Activated T-helper 2 cell treated with anti-CD3 and anti-CD28 coated beads, Interferon-gamma antibody, Interleukin-2, Interleukin-4, amounts not matched to agents 10 μg/mL and 5 μg/mL and 100 μg/mL, durations not matched to agents 14 hours and 24 hours and 36 hours (primary cell): ENCODE data around the gene TMEM143. TPM values are rescaled to one million over a fixed set of nuclear protein-coding genes. Genes with fewer than 3 reads are reported as not detected.
"Not testable (repeated sequence)": the region's sequence is repeated elsewhere in the genome, so short reads cannot be mapped to it uniquely, and the experiment has no call there.

Experiments
- DNase-seq: peaks from one replicate; pipeline ENCODE4 v3.0.0; 2021; ENCODE audit warnings: low spot score
- H3K27ac Mint-ChIP-seq: one replicate; pipeline ENCODE4 v1.8.0; 2021; ENCODE audit warnings: mixed read lengths
- H3K27me3 Mint-ChIP-seq: one replicate; pipeline ENCODE4 v1.8.0; 2021; ENCODE audit warnings: low read depth, mixed read lengths
- H3K36me3 Mint-ChIP-seq: one replicate; pipeline ENCODE4 v1.8.0; 2021; ENCODE audit warnings: low read depth, mixed read lengths
- H3K4me1 Mint-ChIP-seq: one replicate; pipeline ENCODE4 v1.8.0; 2021; ENCODE audit warnings: low read depth, mixed read lengths
- H3K4me3 Mint-ChIP-seq: one replicate; pipeline ENCODE4 v1.8.0; 2021; ENCODE audit warnings: low read depth, mild to moderate bottlenecking, moderate library complexity, mixed read lengths
- H3K9me3 Mint-ChIP-seq: one replicate; pipeline ENCODE4 v1.8.0; 2021; ENCODE audit warnings: mixed read lengths
- intact Hi-C: fragments of 100-400 bp; cut with micrococcal nuclease; formaldehyde crosslinking; loops from one replicate; pipeline ENCODE4 v1.15.1; 2023
- total RNA-seq: library from RNA; stranded (reverse); gene quantifications from 2 replicates; pipeline ENCODE4 v1.2.3, GENCODE V29; 2022

TMEM143 gene
- total RNA-seq, 1 donor from 2014 or later, result 12.8 TPM

DNA sequence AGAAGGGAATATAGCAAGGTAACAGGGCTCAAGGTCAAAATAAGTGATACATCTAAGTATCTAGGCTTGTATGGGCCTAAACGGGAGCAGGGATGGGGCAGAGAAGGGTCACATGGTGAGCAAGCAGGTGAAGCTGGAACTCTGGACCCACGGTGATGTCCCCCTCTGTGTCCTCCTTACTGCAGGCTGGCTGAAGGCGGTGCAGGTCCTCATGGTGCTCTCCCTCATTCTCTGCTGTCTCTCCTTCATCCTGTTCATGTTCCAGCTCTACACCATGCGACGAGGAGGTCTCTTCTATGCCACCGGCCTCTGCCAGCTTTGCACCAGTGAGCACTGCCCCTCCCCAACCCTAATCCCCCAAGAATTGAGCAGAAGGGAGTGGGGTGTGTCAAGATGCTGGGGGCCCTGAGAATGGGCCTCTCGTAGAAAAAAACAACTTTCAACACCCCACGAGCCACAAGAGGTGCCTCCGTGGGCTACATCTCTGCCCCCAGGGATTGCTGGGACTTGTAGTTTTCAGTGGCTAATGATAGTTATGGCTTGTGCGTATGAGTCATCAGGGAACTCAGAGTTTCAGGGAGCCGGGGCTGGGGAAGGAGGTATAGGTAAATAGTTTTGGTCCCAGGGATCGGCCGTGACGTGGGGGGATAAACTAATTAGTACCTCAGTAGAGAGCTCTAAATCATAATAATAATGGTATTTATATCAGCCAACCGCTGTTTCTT, 34.4 kb downstream of the TMEM143 start:
- peak; percentile 35 for DNase-seq
- peaks cover 67% of the 10 kb centered on the region for H3K36me3 Mint-ChIP-seq
- intact Hi-C loops, result loop anchor here (10.0 kb wide), 1 partner anchor 305 kb away; the partner anchor contains the start of gene DBP
- no peaks in the 10 kb centered on the region for H3K27me3 Mint-ChIP-seq
- peaks cover 3% of the 10 kb centered on the region for H3K9me3 Mint-ChIP-seq
- peak overlapping the region; percentile 84 for H3K27ac Mint-ChIP-seq
- H3K4me3 Mint-ChIP-seq, result peak overlapping the region; percentile 80
- peaks cover 57% of the 10 kb centered on the region for H3K4me1 Mint-ChIP-seq

DNA sequence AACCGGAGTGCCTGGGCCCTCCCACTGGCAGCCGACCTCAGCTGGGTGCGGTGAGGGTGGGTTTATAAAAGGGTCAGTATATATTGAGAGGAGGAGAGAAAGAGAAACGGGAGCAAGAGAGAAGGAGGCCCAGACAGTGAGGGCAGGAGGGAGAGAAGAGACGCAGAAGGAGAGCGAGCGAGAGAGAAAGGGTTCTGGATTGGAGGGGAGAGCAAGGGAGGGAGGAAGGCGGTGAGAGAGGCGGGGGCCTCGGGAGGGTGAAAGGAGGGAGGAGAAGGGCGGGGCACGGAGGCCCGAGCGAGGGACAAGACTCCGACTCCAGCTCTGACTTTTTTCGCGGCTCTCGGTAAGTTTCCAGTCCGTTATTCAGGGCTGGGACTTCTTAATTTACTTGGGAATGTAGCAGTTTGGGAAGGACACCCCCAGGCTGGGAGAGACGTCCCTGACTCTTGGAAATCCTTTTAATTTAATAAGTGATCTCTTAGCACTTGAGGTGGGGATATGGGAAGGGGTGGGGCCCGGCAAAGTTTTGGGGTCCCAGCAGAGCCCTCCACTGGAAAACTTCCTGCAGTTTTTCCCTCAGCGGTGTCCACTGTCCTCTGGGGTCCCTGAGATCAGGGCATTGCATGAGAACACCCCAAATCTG, 38.4 kb downstream of the TMEM143 start, which contains the start of gene EMP3:
TSS of gene EMP3 (plus strand) at position 288 of the 646 bp plus-strand sequence. CDS start 1,293 bp downstream, outside the sequence.
- H3K9me3 Mint-ChIP-seq, result peaks cover 3% of the 10 kb centered on the region

GRCh38 chr19:48321622-48322591, 41.8 kb downstream of the TMEM143 start:
- Mint-ChIP-seq H3K4me3 (peak overlapping the region; percentile 89), H3K27me3 (no peaks in the 10 kb centered on the region), H3K36me3 (peaks cover 16% of the 10 kb centered on the region), H3K27ac (peak overlapping the region; percentile 98), H3K9me3 (no peaks in the 10 kb centered on the region), H3K4me1 (peaks cover 40% of the 10 kb centered on the region)
- peak; percentile 100 for DNase-seq
- intact Hi-C loops, result loop anchor here (1.0 to 10.0 kb wide), 7 partner anchors 10 to 550 kb away; partner anchors contain the start of genes CARD8, DBP, GRWD1 and LMTK3

More for the DNA sequence above, 38.4 kb downstream of the TMEM143 start, which contains the start of gene EMP3:
- peaks cover 56% of the 10 kb centered on the region for H3K4me1 Mint-ChIP-seq
- H3K27ac Mint-ChIP-seq, result peak within 1 kb of the TSS; percentile 94
- no peaks in the 10 kb centered on the region for H3K27me3 Mint-ChIP-seq
- peak within 1 kb of the TSS; percentile 93 for H3K4me3 Mint-ChIP-seq
- H3K36me3 Mint-ChIP-seq, result peaks cover 49% of the 10 kb centered on the region
- peak; percentile 85 for DNase-seq
- intact Hi-C loops, result loop anchor here (10.0 kb wide), 1 partner anchor 309 kb away; the partner anchor contains the start of gene DBP

DNA sequence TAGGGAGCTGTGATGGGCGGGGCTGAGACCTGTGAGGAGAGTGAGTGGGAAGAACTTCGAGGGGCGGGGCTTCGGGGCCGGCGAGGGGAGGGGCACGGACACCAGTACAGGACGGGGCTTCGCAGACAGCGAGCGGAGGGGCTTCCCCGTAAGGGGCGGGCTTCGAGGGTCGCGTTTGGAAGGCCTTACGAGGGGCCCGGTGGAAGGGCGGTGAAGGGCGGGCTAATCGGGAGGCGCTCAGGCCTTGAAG, 42.4 kb downstream of the TMEM143 start:
- Mint-ChIP-seq H3K36me3 (peaks cover 10% of the 10 kb centered on the region), H3K27me3 (no peaks in the 10 kb centered on the region), H3K4me1 (peaks cover 38% of the 10 kb centered on the region), H3K4me3 (peak overlapping the region; percentile 89), H3K27ac (peak overlapping the region; percentile 98), H3K9me3 (no peaks in the 10 kb centered on the region)
- intact Hi-C loops, result loop anchor here (2.0 to 10.0 kb wide), 6 partner anchors 42 to 551 kb away; partner anchors contain the start of genes CARD8, DBP, GRWD1 and LMTK3
- DNase-seq, result peak; percentile 96

- intact Hi-C loops, result loop anchor here (2.0 to 10.0 kb wide), 6 partner anchors 43 to 552 kb away; partner anchors contain the start of genes CARD8, DBP, GRWD1 and LMTK3
- H3K4me1 Mint-ChIP-seq, result peaks cover 34% of the 10 kb centered on the region
- H3K27me3 Mint-ChIP-seq, result no peaks in the 10 kb centered on the region
- peak overlapping the region; percentile 15 for H3K4me3 Mint-ChIP-seq
- DNase-seq, result peak; percentile 65
- no peaks in the 10 kb centered on the region for H3K9me3 Mint-ChIP-seq
- no peaks in the 10 kb centered on the region for H3K36me3 Mint-ChIP-seq
- H3K27ac Mint-ChIP-seq, result peak overlapping the region; percentile 69
Measured at GRCh38 chr19:48319647-48320541, 43.8 kb downstream of the TMEM143 start.

DNA sequence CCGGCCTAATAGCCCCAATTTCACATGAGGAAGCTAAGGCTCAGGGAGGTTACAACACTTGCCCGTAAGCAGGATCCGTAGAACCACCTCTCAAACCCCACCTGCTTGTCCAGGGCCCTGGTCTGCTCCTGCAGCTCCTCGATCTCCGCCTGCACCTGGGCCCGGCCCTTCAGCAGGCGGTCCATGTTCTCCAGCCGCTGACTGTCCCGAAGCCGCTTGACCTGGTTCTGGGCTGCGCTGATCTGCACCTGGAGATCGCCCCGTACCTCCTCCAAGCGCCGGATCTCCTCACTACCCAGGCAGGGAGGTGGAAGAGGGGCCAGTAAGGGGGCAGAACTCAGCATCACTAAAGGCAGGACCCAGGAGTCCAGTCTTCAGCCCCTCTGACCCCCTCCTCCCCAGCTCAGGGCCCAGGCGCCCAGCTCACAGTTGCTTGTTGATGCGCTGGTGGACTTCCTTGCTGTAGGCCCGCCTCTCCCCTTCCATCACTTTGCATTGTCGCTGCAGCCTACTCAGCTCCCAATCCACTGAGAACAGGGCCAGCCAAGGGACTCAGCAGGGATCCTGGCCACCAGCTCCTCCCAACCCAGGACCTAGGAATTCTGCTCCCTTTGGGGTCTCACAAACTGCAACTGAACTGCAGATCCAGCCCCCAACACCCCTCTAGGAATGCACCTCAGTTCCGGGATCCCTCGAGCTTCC, 45.3 kb downstream of the TMEM143 start:
- Mint-ChIP-seq H3K27me3 (no peaks in the 10 kb centered on the region), H3K36me3 (no peaks in the 10 kb centered on the region), H3K4me1 (peaks cover 24% of the 10 kb centered on the region), H3K27ac (no peak overlapping the region), H3K4me3 (no peak overlapping the region), H3K9me3 (no peaks in the 10 kb centered on the region)
- DNase-seq, result no peak
- intact Hi-C loops, result no loop called here

DNA sequence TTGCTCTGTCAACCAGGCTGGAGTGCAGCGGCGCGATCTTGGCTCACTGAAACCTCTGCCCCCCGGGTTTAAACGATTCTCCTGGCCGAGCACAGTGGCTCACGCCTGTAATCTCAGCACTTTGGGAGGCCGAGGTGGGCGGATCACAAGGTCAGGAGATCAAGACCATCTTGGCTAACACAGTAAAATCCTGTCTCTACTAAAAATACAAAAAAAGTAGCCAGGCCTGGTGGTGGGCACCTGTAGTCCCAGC, 46.1 kb downstream of the TMEM143 start:
- H3K36me3 Mint-ChIP-seq, H3K4me3 Mint-ChIP-seq, H3K27ac Mint-ChIP-seq, H3K9me3 Mint-ChIP-seq, intact Hi-C loops, H3K27me3 Mint-ChIP-seq, DNase-seq: not testable (repeated sequence)
- H3K4me1 Mint-ChIP-seq, result peaks cover 19% of the 10 kb centered on the region

GRCh38 chr19:48315712-48316111, 48.0 kb downstream of the TMEM143 start:
- Mint-ChIP-seq H3K27ac (no peak overlapping the region), H3K4me3 (no peak overlapping the region), H3K4me1 (peaks cover 9% of the 10 kb centered on the region), H3K27me3 (no peaks in the 10 kb centered on the region), H3K9me3 (no peaks in the 10 kb centered on the region), H3K36me3 (no peaks in the 10 kb centered on the region)
- no peak for DNase-seq
- intact Hi-C loops, result no loop called here

DNA sequence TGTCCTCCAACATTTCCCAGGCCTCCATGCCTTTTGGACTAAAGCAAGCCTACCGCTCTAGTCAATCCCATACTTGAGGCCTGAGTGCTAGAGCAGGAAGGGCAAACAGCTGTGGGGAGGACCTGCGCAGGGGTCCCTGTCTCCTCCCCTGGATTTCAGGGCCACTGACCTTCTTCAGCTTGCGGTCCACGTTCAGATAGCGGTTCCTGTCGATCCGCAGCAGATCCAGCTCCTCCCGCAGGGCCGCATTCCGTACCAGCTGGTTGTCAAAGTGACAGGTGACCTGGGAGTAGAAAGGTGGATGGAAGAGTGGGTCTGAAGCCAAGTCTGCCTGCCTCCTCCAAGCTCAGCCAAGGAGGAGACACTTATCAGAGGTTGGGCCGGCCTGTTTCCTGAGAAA, 52.4 kb downstream of the TMEM143 start:
- Mint-ChIP-seq H3K27me3 (peaks cover 7% of the 10 kb centered on the region), H3K9me3 (no peaks in the 10 kb centered on the region), H3K27ac (no peak overlapping the region), H3K4me1 (no peaks in the 10 kb centered on the region), H3K36me3 (no peaks in the 10 kb centered on the region), H3K4me3 (no peak overlapping the region)
- no peak for DNase-seq
- intact Hi-C loops, result no loop called here

DNA sequence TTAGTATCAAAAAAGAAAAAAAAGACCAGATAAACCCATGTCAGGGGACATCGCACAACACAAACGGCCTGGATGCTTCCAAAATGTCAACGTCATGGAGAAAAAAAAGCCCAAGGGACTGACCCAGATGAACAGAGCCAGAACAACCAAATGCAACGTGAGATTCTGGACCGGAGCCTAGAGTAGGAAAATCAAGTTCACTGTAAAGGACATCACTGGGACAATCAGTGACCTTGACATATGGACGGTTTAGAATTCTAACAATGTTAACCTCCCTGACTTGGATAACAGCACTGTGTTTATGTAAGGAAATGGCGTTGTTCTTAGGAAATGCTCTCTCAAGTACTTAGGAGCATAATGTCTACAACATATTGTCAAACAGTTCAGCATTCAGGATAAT, 53.5 kb downstream of the TMEM143 start:
- Mint-ChIP-seq H3K36me3 (no peaks in the 10 kb centered on the region), H3K4me3 (no peak overlapping the region), H3K9me3 (no peaks in the 10 kb centered on the region), H3K27me3 (peaks cover 7% of the 10 kb centered on the region), H3K4me1 (no peaks in the 10 kb centered on the region), H3K27ac (no peak overlapping the region)
- intact Hi-C loops, result no loop called here
- no peak for DNase-seq

GRCh38 chr19:48309731-48310130, 54.0 kb downstream of the TMEM143 start:
- H3K9me3 Mint-ChIP-seq, intact Hi-C loops, H3K4me3 Mint-ChIP-seq: not testable (repeated sequence)

More at GRCh38 chr19:48309731-48310130, 54.0 kb downstream of the TMEM143 start:
- not testable (repeated sequence) for DNase-seq, H3K4me1 Mint-ChIP-seq, H3K27ac Mint-ChIP-seq, H3K27me3 Mint-ChIP-seq, H3K36me3 Mint-ChIP-seq
